Fibroblast of lung (primary cell): ENCODE results near the gene RANBP1. TPM values are rescaled to one million over a fixed set of nuclear protein-coding genes. Genes with fewer than 3 reads are reported as not detected.

Experiments
- DNase-seq, 2 donors: peaks; one replicate each; pipeline versions ENCODE4 v3.0.0 to v3.0.0-alpha.2; 2010; ENCODE audit warnings: low read depth in 2 of 2
- H2AFZ ChIP-seq: 2 replicates; pipeline ENCODE4 v1.5.1; 2012; ENCODE audit warnings: low read length, control low read depth, inconsistent platforms
- H3K27ac ChIP-seq: 2 replicates; pipeline ENCODE4 v1.5.1; 2011; ENCODE audit warnings: low read length, control low read depth; ENCODE audit not compliant: insufficient read depth
- H3K27me3 ChIP-seq: 2 replicates; pipeline ENCODE4 v1.5.1; 2011; ENCODE audit warnings: mild to moderate bottlenecking, low read length; ENCODE audit not compliant: control insufficient read depth, insufficient read depth
- H3K36me3 ChIP-seq: 2 replicates; pipeline ENCODE4 v1.5.1; 2011; ENCODE audit warnings: low read length; ENCODE audit not compliant: control insufficient read depth, insufficient read depth
- H3K4me1 ChIP-seq: 2 replicates; pipeline ENCODE4 v1.5.1; 2011; ENCODE audit warnings: low read length; ENCODE audit not compliant: control insufficient read depth, insufficient read depth; ENCODE audit errors: extremely low read depth
- H3K4me2 ChIP-seq: 2 replicates; pipeline ENCODE4 v1.5.1; 2011; ENCODE audit warnings: low read length, control low read depth; ENCODE audit not compliant: insufficient read depth; ENCODE audit errors: extremely low read depth
- H3K4me3 ChIP-seq, 4 experiments: fragments of 200-600 bp in 1 of 4; sonication (generic) in 1 of 4; replicated peaks in 1 of 4; 2 replicates each; pipeline ENCODE4 v1.5.1; 2011 to 2016; ENCODE audit warnings: low read length in 4 of 4, low read depth in 3 of 4, mild to moderate bottlenecking in 3 of 4, control low read depth in 2 of 4, inconsistent platforms in 1 of 4, mixed read lengths in 1 of 4; ENCODE audit not compliant: insufficient read depth in 1 of 4; ENCODE audit errors: control extremely low read depth in 1 of 4
- H3K79me2 ChIP-seq: 2 replicates; pipeline ENCODE4 v1.5.1; 2012; ENCODE audit warnings: mild to moderate bottlenecking, low read length, inconsistent platforms; ENCODE audit not compliant: control insufficient read depth, insufficient read depth
- H3K9ac ChIP-seq: 2 replicates; pipeline ENCODE4 v1.5.1; 2011; ENCODE audit warnings: mild to moderate bottlenecking, low read length, control low read depth; ENCODE audit not compliant: insufficient read depth
- H3K9me3 ChIP-seq: 2 replicates; pipeline ENCODE4 v1.5.1; 2012; ENCODE audit warnings: low read depth, low read length; ENCODE audit not compliant: control insufficient read depth, insufficient read depth
- H4K20me1 ChIP-seq: 2 replicates; pipeline ENCODE4 v1.5.1; 2011; ENCODE audit warnings: low read length; ENCODE audit not compliant: control insufficient read depth, insufficient read depth; ENCODE audit errors: extremely low read depth
- CTCF ChIP-seq, 2 donors: IDR thresholded peaks in 1 of 2; conservative IDR thresholded peaks in 1 of 2; 1 replicate in 1 of 2; 2 replicates in 1 of 2; pipeline ENCODE4 v1.5.1; 2011 to 2012; ENCODE audit warnings: low read length in 2 of 2, control low read depth in 1 of 2, inconsistent platforms in 1 of 2, low read depth in 1 of 2, mild to moderate bottlenecking in 1 of 2
- EZH2 ChIP-seq: IDR thresholded peaks from 2 replicates; pipeline ENCODE4 v1.5.1; 2012; ENCODE audit warnings: low read length, control low read depth, mild to moderate bottlenecking; ENCODE audit errors: missing control alignments
- polyA plus RNA-seq, 2 donors: library from polyadenylated mRNA; depleted of rRNA in 1 of 2; stranded (reverse) in 1 of 2; unstranded in 1 of 2; fragments of >200 nt; gene quantifications; 2 replicates each; pipeline ENCODE4 v1.2.1, GENCODE V29; 2011 to 2012; ENCODE audit warnings: missing spikeins in 1 of 2
- total RNA-seq: library from RNA; depleted of rRNA; stranded (reverse); fragments of >200 nt; gene quantifications from 2 replicates; pipeline ENCODE4 v1.2.1, GENCODE V29; 2014

RANBP1 gene
- total and polyA plus RNA-seq, 2 donors (not counting 1 experiment from before 2014, with no cell fraction given): 88.5 to 178 TPM

GRCh38 chr22:20091690-20092476 is 24.0 kb upstream of the RANBP1 start:
- TF ChIP-seq EZH2 (no peak), CTCF (conservative IDR thresholded peaks at IDR 0.05 in 1 of 2, IDR thresholded peaks at IDR 0.05 in 1 of 2; ENCODE audit: low read depth in 1 of 2, low read length in 2 of 2) (no peak)
- H3K9me3 ChIP-seq: no peaks in the 10 kb centered on the region
- H4K20me1 ChIP-seq: no peaks in the 10 kb centered on the region
- no peak overlapping the region for H3K4me3 ChIP-seq
- DNase-seq: no peak
- peaks cover 36% of the 10 kb centered on the region for H3K79me2 ChIP-seq
- no peak overlapping the region for H3K27ac ChIP-seq
- H3K4me2 ChIP-seq: no peak overlapping the region
- H3K9ac ChIP-seq: no peak overlapping the region
- no peak overlapping the region for H2AFZ ChIP-seq
- no peaks in the 10 kb centered on the region for H3K4me1 ChIP-seq
- H3K36me3 ChIP-seq: peaks cover 38% of the 10 kb centered on the region
- H3K27me3 ChIP-seq: no peaks in the 10 kb centered on the region

- Histone ChIP-seq H4K20me1 (no peaks in the 10 kb centered on the region), H3K4me1 (no peaks in the 10 kb centered on the region), H3K27ac (no peak overlapping the region), H3K36me3 (peaks cover 38% of the 10 kb centered on the region), H3K9me3 (no peaks in the 10 kb centered on the region), H2AFZ (no peak overlapping the region), H3K79me2 (peaks cover 35% of the 10 kb centered on the region), H3K27me3 (no peaks in the 10 kb centered on the region), H3K9ac (no peak overlapping the region), H3K4me3 (no peak overlapping the region), H3K4me2 (no peak overlapping the region)
- no peak for DNase-seq
- TF ChIP-seq CTCF (conservative IDR thresholded peaks at IDR 0.05 in 1 of 2, IDR thresholded peaks at IDR 0.05 in 1 of 2; ENCODE audit: low read depth in 1 of 2, low read length in 2 of 2) (no peak), EZH2 (no peak)
Observed at GRCh38 chr22:20092477-20092854, 23.4 kb upstream of the RANBP1 start.

- DNase-seq: no peak
- Histone ChIP-seq H3K79me2 (peaks cover 25% of the 10 kb centered on the region), H2AFZ (no peak overlapping the region), H3K4me1 (no peaks in the 10 kb centered on the region), H3K4me3 (no peak overlapping the region), H3K27me3 (no peaks in the 10 kb centered on the region), H3K27ac (no peak overlapping the region), H3K9ac (no peak overlapping the region), H3K4me2 (no peak overlapping the region), H4K20me1 (no peaks in the 10 kb centered on the region), H3K9me3 (no peaks in the 10 kb centered on the region), H3K36me3 (peaks cover 31% of the 10 kb centered on the region)
- no peak for TF ChIP-seq CTCF (conservative IDR thresholded peaks at IDR 0.05 in 1 of 2, IDR thresholded peaks at IDR 0.05 in 1 of 2; ENCODE audit: low read depth in 1 of 2, low read length in 2 of 2)
- no peak for TF ChIP-seq EZH2
Observed at GRCh38 chr22:20093418-20094196, 22.3 kb upstream of the RANBP1 start.
